ENCODE data around the gene RAB11FIP3. TPM values are rescaled to one million over a fixed set of nuclear protein-coding genes. Genes with fewer than 3 reads are reported as not detected.
"Not testable (repeated sequence)": the region's sequence is repeated elsewhere in the genome, so short reads cannot be mapped to it uniquely, and the experiment has no call there.

The RAB11FIP3 gene
- total RNA-seq, 2 experiments from 2014 or later: 14.2 to 17.0 TPM

DNA sequence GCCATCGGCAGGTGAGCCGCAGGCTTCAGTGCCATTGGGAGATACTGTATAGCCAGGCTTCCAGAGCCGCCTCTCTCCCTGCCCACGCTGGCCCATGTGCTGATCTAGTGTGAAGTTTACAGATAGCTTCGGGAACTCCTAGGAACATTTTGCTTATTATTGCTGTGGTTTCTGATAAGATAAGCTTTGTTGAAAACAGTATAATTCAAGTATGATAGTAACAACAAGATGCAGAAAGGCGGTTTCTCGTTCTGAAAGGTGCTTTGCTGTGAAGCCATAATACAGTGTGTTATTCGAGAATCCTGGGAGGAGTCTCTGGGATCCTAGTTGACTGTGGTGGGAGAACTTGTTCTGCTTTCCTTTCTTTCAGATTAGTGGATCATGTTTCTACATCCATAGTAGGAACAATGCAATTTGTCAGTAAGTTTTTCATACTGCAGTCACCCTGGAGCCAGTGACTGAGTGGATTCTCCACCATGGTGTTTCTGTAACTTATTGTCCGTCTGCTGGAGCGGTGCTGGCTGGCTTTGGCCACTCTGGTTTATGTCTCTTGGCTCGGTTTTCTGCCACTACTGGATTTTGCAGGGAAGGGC lies 31.5 kb downstream of the RAB11FIP3 start:
- ATAC-seq (no peak), DNase-seq (no peak)
- Mint-ChIP-seq H3K9me3 (ENCODE audit: low read depth) (no peaks in the 10 kb centered on the region), H3K27ac (no peak overlapping the region), H3K4me1 (peaks cover 5% of the 10 kb centered on the region), H3K36me3 (ENCODE audit: low read depth) (no peaks in the 10 kb centered on the region), H3K27me3 (no peaks in the 10 kb centered on the region), H3K4me3 (no peak overlapping the region)
- ChIA-PET CTCF (no interaction called here), POLR2A (no interaction called here)
- intact Hi-C loops (cut with DNase I, micrococcal nuclease): no loop called here

DNA sequence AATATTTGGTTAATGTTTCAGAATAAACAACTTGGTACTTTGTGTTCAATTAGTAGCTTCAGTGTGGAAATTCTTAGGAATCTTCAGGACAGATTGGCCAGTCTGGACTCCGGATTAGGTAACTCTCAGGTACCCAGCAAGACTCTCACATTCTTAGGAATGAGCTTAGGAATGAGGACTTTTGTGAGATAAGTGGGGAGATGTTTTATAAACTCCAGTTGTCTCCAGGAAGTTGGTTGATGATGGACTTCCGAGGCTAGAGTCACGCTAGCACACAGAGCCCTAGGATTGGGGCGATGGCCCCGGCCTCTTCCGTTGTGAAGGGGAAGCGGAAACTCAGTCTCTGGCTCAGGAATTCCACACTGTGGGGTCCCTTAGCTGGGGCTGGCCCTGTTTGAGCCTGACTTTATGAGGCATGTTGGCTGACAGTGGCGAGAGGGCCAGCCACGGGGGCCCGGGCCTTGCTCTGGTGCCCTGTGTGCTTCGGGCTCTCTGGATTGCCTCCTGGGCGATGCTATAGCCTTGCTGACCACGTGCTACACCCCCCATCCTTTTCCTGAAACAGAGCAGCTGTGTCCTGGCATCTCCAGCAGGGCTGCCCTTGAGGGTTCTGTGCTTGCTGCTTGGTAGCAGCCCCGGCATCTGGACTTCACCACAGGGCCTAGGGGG lies 32.4 kb downstream of the RAB11FIP3 start:
- peaks cover 2% of the 10 kb centered on the region for H3K36me3 Mint-ChIP-seq (ENCODE audit: low read depth)
- ATAC-seq (no peak), DNase-seq (no peak)
- H3K4me1 Mint-ChIP-seq: peaks cover 5% of the 10 kb centered on the region
- H3K27me3 Mint-ChIP-seq: no peaks in the 10 kb centered on the region
- ChIA-PET POLR2A (no interaction called here), CTCF (no interaction called here)
- intact Hi-C loops (cut with DNase I, micrococcal nuclease): no loop called here
- no peak overlapping the region for H3K4me3 Mint-ChIP-seq
- no peaks in the 10 kb centered on the region for H3K9me3 Mint-ChIP-seq (ENCODE audit: low read depth)
- H3K27ac Mint-ChIP-seq: no peak overlapping the region

DNA sequence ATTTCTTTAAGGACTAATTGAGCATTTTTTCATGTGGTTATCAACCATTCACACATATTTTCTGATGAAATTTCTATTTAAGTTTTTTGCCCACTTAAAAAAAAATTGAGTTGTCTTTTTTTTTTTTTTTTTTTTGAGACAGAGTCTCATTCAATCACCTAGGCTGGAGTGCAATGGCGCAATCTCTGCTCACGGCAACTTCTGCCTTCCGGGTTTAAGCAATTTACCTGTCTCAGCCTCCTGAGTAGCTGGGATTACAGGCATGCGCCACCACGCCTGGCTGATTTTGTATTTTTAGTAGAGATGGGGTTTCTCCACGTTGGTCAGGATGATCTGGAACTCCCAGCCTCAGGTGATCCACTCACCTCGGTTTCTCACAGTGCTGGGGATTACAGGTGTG lies 34.3 kb downstream of the RAB11FIP3 start:
- intact Hi-C loops (cut with DNase I, micrococcal nuclease): no loop called here
- no peaks in the 10 kb centered on the region for H3K4me1 Mint-ChIP-seq
- no peaks in the 10 kb centered on the region for H3K9me3 Mint-ChIP-seq (ENCODE audit: low read depth)
- no peak for DNase-seq
- no peak overlapping the region for H3K27ac Mint-ChIP-seq
- POLR2A ChIA-PET: no interaction called here
- H3K4me3 Mint-ChIP-seq: no peak overlapping the region
- ATAC-seq: no peak
- CTCF ChIA-PET: no interaction called here
- no peaks in the 10 kb centered on the region for H3K27me3 Mint-ChIP-seq
- H3K36me3 Mint-ChIP-seq (ENCODE audit: low read depth): peaks cover 2% of the 10 kb centered on the region

GRCh38 chr16:460787-461186 lies 35.3 kb downstream of the RAB11FIP3 start:
- intact Hi-C loops (cut with DNase I, micrococcal nuclease): no loop called here
- H3K9me3 Mint-ChIP-seq (ENCODE audit: low read depth): no peaks in the 10 kb centered on the region
- H3K27ac Mint-ChIP-seq: no peak overlapping the region
- DNase-seq (no peak), ATAC-seq (no peak)
- no peaks in the 10 kb centered on the region for H3K4me1 Mint-ChIP-seq
- H3K27me3 Mint-ChIP-seq: no peaks in the 10 kb centered on the region
- ChIA-PET POLR2A (no interaction called here), CTCF (no interaction called here)
- no peak overlapping the region for H3K4me3 Mint-ChIP-seq
- H3K36me3 Mint-ChIP-seq (ENCODE audit: low read depth): peaks cover 2% of the 10 kb centered on the region

DNA sequence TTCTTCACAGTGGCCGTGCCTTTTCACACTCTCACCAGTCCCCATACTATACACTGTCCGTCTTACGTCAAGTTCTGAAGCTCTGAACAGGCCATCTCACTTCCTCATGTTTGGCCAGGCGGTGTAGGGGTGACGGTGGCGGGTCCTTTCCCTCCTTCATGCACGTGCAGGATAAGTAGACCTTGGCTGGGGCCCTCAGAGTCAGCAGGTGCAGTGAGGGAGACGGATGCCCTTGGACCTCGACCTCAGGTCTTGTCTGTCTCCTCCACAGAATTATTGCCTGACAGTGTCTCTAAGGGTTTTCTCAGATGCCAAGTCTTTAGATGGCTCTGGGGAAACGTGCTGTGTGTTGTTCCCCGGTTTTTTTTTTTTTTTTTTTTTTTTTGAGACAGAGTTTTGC lies 37.6 kb downstream of the RAB11FIP3 start:
- Mint-ChIP-seq H3K27ac (no peak overlapping the region), H3K4me1 (peaks cover 6% of the 10 kb centered on the region), H3K27me3 (no peaks in the 10 kb centered on the region), H3K36me3 (ENCODE audit: low read depth) (peaks cover 2% of the 10 kb centered on the region), H3K9me3 (ENCODE audit: low read depth) (no peaks in the 10 kb centered on the region), H3K4me3 (no peak overlapping the region)
- ChIA-PET POLR2A (no interaction called here), CTCF (no interaction called here)
- intact Hi-C loops (cut with DNase I, micrococcal nuclease): no loop called here
- ATAC-seq: no peak
- no peak for DNase-seq

- intact Hi-C loops (cut with DNase I, micrococcal nuclease): no loop called here
- ChIA-PET POLR2A (no interaction called here), CTCF (no interaction called here)
- H3K4me1 Mint-ChIP-seq: peaks cover 6% of the 10 kb centered on the region
- no peaks in the 10 kb centered on the region for H3K27me3 Mint-ChIP-seq
- no peak for ATAC-seq
- no peak overlapping the region for H3K27ac Mint-ChIP-seq
- peaks cover 2% of the 10 kb centered on the region for H3K36me3 Mint-ChIP-seq (ENCODE audit: low read depth)
- H3K4me3 Mint-ChIP-seq: no peak overlapping the region
- DNase-seq: no peak
- H3K9me3 Mint-ChIP-seq (ENCODE audit: low read depth): no peaks in the 10 kb centered on the region
These were observed 41.2 kb downstream of the RAB11FIP3 start for GRCh38 chr16:466651-467050.

GRCh38 chr16:467249-467871 lies 41.9 kb downstream of the RAB11FIP3 start:
- ATAC-seq; H3K27ac Mint-ChIP-seq; CTCF ChIA-PET; H3K27me3 Mint-ChIP-seq; H3K36me3 Mint-ChIP-seq (ENCODE audit: low read depth); H3K9me3 Mint-ChIP-seq (ENCODE audit: low read depth); H3K4me3 Mint-ChIP-seq; H3K4me1 Mint-ChIP-seq; POLR2A ChIA-PET; DNase-seq; intact Hi-C loops (cut with DNase I, micrococcal nuclease): not testable (repeated sequence)

DNA sequence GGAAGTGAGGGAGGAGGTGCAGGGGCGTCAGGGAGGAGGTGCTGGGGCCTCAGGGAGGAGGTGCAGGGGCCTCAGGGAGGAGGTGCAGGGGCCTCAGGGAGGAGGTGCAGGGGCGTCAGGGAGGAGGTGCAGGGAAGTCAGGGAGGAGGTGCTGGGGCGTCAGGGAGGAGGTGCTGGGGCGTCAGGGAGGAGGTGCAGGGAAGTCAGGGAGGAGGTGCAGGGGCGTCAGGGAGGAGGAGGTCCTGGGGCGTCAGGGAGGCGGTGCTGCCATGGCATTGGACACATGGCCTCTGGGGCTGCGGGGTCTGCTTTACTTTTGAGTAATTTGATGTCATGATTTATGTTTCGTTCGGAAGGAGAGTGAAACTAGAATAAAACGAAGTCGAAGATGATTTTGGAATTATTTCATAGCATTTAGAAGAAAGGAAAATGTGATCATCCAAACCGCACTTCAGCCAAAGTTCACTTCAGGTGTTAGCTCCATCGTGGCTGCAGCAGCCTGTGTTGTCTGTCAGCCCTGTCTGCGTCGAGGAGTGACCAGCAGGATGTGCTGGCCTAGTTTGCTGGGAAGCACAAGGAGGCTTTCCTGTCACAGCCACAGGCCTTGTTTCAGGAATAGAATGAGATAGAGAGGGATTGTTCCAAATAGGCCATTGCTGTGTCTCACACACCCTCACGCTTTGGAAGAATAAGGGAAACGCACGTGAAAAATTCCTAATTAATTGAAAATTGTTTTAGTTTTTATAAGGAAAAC lies 42.8 kb downstream of the RAB11FIP3 start:
- Mint-ChIP-seq H3K27me3 (no peaks in the 10 kb centered on the region), H3K9me3 (ENCODE audit: low read depth) (no peaks in the 10 kb centered on the region), H3K36me3 (ENCODE audit: low read depth) (no peaks in the 10 kb centered on the region), H3K27ac (no peak overlapping the region), H3K4me1 (peaks cover 6% of the 10 kb centered on the region), H3K4me3 (no peak overlapping the region)
- ChIA-PET POLR2A (no interaction called here), CTCF (no interaction called here)
- no peak for ATAC-seq
- no peak for DNase-seq
- intact Hi-C loops (cut with DNase I, micrococcal nuclease): no loop called here

DNA sequence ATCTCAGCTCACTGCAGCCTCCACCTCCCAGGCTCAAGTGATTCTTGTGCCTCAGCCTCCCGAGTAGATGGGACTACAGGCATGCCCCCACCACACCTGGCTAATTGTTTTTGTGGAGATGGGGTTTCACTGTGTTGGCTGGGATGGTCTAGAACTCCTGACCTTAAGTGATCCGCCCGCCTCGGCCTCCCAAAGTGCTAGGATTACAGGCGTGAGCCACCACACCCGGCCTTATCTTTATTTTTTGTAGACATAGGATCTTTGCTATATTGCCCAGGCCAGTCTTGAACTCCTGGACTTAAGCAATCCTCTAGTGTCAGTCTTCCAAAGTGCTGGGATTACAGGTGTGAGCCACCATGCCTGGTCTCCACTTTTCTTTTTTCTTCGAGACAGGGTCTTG lies 44.0 kb downstream of the RAB11FIP3 start:
- ATAC-seq; DNase-seq; intact Hi-C loops (cut with DNase I, micrococcal nuclease); H3K27me3 Mint-ChIP-seq; H3K4me3 Mint-ChIP-seq; H3K4me1 Mint-ChIP-seq; CTCF ChIA-PET; H3K9me3 Mint-ChIP-seq (ENCODE audit: low read depth); H3K27ac Mint-ChIP-seq; H3K36me3 Mint-ChIP-seq (ENCODE audit: low read depth); POLR2A ChIA-PET: not testable (repeated sequence)

- intact Hi-C loops (cut with DNase I, micrococcal nuclease): no loop called here
- no peak for DNase-seq
- POLR2A ChIA-PET: no interaction called here
- no peak for ATAC-seq
- Mint-ChIP-seq H3K4me3 (no peak overlapping the region), H3K27ac (no peak overlapping the region), H3K9me3 (ENCODE audit: low read depth) (no peaks in the 10 kb centered on the region), H3K36me3 (ENCODE audit: low read depth) (no peaks in the 10 kb centered on the region), H3K27me3 (no peaks in the 10 kb centered on the region), H3K4me1 (peaks cover 6% of the 10 kb centered on the region)
- CTCF ChIA-PET: interaction anchor here (0.6 kb wide), 1 partner anchor 154 kb away, joined by 3 read pairs; no protein-coding TSS in a partner anchor
These were observed 45.0 kb downstream of the RAB11FIP3 start for GRCh38 chr16:470418-470817.

GRCh38 chr16:471353-472198 lies 46.1 kb downstream of the RAB11FIP3 start:
- intact Hi-C loops (cut with DNase I, micrococcal nuclease): no loop called here
- DNase-seq: no peak
- no peaks in the 10 kb centered on the region for H3K27me3 Mint-ChIP-seq
- ATAC-seq: no peak
- no peaks in the 10 kb centered on the region for H3K9me3 Mint-ChIP-seq (ENCODE audit: low read depth)
- H3K4me1 Mint-ChIP-seq: peaks cover 6% of the 10 kb centered on the region
- no peaks in the 10 kb centered on the region for H3K36me3 Mint-ChIP-seq (ENCODE audit: low read depth)
- CTCF ChIA-PET: interaction anchor here (0.5 kb wide), 1 partner anchor 9 kb away, joined by 3 read pairs; no protein-coding TSS in a partner anchor
- H3K27ac Mint-ChIP-seq: no peak overlapping the region
- H3K4me3 Mint-ChIP-seq: no peak overlapping the region
- POLR2A ChIA-PET: no interaction called here

Data from activated CD4-positive, alpha-beta T cell treated with anti-CD3 and anti-CD28 coated beads for 36 hours (primary cell).